MM.1S (cell line): ENCODE measurements around the gene GEMIN5.

Experiments
- EZH2 ChIP-seq: fragments of 300-600 bp; sonication (generic); optimal IDR thresholded peaks from 2 replicates; pipeline ENCODE3; 2017; ENCODE audit warnings: low read depth, mild to moderate bottlenecking, antibody characterized with exemption, low read length, mixed read lengths
- TF ChIP-seq, protein P1 (sequence below): fragments of 300-600 bp; sonication (generic); IDR thresholded peaks from 2 replicates; pipeline ENCODE4 v1.5.1; 2016; ENCODE audit warnings: antibody characterized with exemption, low read length, mixed read lengths

DNA sequence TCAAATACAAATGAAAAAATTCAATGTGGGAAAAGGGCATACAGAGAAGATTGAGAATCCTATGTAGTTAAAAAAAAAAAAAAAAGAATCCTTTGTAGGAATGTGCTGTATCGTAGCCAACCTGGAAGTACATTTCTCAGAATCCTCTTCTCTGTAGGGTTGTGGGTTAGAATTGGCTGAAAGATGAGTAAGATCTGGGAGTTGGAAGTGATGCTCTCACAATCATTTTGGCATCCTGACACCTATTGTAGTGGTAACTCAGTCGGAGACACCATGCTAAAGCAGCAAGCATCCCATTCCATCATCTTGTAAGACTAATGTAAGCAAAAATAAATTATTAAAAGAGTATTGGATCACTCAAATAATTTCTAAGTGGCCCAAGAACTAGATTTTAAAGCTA, 33.5 kb upstream of the GEMIN5 start:
- TF ChIP-seq, protein P1, sequence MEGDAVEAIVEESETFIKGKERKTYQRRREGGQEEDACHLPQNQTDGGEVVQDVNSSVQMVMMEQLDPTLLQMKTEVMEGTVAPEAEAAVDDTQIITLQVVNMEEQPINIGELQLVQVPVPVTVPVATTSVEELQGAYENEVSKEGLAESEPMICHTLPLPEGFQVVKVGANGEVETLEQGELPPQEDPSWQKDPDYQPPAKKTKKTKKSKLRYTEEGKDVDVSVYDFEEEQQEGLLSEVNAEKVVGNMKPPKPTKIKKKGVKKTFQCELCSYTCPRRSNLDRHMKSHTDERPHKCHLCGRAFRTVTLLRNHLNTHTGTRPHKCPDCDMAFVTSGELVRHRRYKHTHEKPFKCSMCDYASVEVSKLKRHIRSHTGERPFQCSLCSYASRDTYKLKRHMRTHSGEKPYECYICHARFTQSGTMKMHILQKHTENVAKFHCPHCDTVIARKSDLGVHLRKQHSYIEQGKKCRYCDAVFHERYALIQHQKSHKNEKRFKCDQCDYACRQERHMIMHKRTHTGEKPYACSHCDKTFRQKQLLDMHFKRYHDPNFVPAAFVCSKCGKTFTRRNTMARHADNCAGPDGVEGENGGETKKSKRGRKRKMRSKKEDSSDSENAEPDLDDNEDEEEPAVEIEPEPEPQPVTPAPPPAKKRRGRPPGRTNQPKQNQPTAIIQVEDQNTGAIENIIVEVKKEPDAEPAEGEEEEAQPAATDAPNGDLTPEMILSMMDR: no peak
- no peak for TF ChIP-seq EZH2
